Measurements from ENCODE around the gene ARF3. TPM values are rescaled to one million over a fixed set of nuclear protein-coding genes. Genes with fewer than 3 reads are reported as not detected.
A peak's percentile ranks its signal among the peaks of the same experiment; 100 is the strongest.

The ARF3 gene
- total RNA-seq, 1 donor from 2014 or later = 24.6 TPM

DNA sequence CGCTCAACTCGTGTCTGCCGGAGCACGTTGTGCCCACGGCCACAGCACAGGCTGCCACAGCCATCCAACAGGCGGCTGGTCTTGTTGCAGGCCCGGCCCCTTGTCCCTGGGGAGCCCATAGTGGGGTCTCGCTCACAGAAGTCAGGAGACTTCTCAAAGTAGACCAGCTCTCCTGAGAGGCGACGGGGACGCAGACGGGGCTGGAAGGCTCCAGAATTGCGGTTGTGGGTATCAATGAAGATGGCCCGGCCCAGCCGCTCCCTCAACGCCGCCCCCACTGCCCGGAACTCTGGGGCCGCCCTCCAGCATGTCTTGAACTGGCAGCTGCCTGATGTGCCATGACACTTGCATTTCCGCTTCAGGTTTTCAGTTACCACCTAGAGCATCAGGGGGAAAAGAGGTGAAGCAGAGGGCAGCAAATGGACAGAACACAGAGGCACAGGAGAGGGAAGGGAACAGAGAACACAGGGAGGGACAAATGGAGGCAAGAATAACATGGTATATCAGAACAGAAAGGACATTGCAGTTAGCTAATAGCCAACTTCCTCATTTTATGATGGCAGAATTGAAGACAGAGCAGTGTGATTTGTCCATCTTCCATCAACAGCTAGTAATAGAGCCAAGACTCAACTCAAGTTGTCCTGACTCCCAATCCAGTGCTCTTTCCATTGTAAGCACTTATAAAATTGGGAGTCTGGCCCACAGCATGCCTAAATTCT, 9.0 kb upstream of the ARF3 start:
- no peak for DNase-seq

DNA sequence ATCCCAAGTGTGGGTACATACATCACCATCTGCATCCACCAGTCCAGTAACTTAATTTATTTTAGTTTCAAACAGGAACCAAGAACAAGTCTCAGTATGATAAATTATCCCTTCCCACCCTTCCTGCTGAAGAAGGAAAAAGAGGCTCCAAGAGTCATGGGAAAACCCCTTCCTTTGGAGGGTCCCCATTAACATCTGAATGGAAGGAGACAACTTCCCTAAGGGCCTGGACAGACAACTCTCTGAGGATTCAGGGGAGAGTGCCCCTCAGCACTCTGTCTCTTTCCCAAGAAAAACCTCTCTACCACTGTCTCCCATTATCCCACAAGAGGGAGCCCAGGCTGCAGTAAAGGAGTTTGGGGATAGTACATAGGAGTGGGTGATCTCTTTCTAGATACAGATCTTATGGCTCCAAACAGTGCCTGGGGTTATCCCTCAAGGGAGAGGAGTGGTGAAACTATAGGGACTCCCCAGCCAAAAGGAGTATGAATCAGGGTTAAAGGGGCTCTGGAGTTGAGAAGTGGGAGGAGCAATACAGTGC, 8.1 kb upstream of the ARF3 start:
- DNase-seq = no peak

GRCh38 chr12:48961801-48962200, 4.5 kb upstream of the ARF3 start:
- DNase-seq = no peak

DNA sequence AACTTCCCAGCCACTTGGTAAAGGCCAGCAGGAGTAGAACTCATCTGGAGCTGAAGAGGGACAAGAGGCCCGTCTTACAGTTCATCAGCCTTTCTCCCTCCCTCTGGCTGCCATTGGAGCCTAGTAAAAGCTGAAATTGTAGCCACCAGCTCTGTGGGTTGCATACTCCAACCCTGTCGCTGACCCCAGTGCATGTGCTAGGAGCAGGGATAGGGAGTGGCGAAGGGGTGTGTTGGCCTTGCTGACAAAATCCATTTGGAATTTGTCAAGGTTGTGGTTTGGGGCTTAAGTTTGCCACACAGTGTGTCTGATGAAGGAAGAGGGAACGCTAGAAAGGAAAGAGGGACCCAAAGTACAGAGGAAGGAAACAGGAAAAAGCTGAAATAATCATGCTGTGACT, 4.0 kb upstream of the ARF3 start:
- DNase-seq = no peak

DNA sequence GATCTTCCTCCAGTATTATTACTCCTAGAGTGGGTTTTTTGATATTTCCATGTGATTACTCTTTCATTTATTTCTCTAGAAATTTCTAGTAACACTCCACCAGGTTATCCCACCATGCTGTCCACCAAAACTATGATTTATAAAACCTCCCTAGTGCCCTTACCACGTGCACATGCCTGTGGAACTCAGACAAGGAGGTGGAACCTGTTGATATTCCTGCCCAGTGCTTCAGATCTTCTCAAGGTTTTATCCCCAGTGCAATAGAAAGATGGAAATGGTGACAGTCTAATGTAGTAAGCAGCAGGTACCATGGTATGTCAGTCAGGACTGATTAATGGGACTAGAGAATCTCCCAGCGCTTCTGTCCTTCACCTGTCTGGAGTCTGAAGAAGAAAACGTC, 3.5 kb upstream of the ARF3 start:
- DNase-seq = no peak

DNA sequence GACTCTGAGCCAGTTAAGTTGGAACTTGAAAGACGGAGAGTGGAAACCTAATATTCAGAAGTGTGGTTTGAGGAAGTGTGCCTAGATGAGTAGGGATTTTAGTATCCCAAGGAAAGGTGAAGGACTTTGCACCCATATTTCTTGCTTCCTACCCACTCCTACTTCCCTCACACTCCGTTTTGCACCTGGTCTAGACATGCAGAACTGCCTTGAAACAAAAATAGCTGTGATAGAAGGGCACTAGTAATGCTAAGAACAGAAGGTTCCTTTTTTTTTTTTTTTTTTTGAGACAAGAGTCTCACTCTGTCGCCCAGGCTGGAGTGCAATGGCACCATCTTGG, 732 bp upstream of the ARF3 start:
- DNase-seq = no peak

GRCh38 chr12:48956279-48957140, 777 bp downstream of the ARF3 start:
- peak; percentile 96 for DNase-seq

- DNase-seq = no peak
These were observed 2.3 kb downstream of the ARF3 start for GRCh38 chr12:48954841-48955501.

GRCh38 chr12:48954061-48954460, 3.2 kb downstream of the ARF3 start:
- DNase-seq = no peak

DNA sequence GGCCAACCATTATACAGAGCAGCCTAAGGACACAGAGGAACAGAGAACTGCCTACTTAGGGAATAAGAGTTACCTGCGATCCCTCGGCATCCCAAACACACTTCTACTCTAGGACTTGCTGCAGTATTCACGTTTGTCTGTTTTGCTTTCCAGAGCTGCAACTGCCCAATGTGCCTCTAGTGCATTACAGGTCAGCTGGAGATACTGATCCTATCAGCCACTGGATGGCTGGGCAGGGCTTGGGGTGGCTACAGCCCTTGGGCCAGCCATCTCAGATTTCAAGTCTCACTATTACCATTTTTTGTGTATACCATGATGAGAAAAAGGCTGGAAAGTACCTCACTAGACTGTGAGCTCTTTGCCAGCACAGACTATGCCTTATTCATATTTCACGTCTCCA, 4.6 kb downstream of the ARF3 start:
- DNase-seq = no peak

DNA sequence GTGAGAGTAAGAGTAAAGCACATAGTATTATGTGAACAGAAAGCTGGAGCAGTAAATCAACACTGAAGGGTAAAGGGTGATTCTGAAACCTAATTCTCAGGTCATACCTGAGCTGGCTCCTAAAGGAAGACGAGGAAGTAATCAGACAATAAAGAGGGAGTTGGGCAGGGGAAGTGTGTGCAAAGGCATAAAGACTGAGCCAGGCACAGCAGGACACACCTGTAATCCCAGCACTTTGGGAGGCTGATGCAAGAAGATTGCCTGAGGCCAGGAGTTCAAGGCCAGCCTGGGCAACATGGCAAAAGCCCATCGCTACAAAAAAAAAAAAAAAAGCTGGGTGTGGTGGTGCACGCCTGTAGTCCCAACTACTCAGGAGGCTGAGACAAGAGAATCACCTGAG, 9.6 kb downstream of the ARF3 start:
- DNase-seq = no peak

DNA sequence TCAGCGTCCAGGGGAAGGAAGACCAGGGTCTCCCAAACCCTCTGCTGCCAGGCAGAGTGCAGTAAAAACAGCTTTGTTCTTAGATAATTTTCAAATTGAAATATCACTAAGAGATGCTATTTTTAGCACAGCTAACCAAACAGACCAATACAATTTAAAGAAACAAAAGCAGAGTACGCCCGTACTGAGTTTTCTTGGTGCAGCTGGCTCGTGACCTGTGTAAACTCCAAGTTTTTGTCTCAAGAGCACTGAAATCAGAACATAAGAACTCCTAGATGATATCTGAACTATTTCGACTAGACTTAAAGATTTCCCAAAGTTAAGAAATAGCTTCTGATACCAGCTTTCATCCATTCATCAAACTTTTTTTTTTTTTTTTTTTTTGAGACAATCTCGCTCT, 10.3 kb downstream of the ARF3 start:
- no peak for DNase-seq

DNA sequence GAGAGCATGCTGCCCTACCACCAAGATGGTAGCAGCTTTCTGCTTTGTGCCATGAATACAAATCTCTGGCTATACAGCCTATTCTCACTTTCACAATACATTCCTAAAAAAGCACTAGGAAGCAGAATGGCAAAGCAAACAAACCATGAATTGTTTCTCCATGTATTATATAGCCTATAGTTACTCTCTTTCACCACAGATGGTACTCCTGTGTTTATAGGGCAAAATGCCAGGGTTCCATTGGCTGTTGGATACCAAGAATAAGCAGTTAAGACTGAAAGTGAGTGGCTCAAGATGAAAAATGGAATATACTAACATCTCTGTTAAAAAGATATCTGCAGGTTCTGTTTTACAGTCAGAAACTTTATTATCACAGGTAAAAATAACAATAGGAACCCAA, 11.1 kb downstream of the ARF3 start:
- no peak for DNase-seq

DNA sequence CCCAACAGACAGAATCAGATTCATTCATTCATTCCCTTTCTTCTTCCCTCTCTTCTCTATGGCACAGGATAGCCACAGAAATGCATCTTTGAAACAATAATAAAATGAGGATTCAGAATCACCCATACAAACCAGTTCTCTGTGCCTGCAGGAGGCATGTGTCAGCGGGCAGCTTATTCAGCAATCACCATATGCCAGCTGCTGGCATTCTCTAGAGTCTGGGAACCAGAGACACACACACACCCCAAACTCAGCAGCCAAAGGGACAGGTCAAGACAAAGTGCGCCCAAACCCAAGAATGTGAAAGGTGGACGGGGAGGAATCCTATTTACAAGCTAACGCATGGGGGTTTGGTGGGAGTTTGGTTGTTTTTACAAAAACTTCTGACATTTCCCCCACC, 14.1 kb downstream of the ARF3 start:
- DNase-seq = no peak

GRCh38 chr12:48940181-48940580, 17.1 kb downstream of the ARF3 start:
- no peak for DNase-seq

DNA sequence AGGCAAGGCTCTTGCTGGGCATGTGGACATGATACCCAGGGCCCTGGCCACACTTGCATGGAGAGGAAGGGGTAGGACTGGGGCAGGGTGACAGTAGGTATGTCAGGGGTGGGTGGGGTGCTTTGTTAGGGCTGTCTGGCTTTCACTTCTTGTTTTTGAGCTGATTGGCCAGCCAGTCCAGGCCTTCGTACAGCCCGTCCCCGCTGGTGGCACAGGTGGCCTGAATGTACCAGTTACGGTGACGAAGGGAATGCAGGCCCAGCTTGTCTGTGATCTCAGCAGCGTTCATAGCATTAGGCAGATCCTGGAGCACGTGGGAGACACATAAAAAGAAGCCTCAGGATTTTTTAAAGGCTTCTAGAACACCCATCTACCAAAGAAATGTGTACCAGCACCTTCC, 18.5 kb downstream of the ARF3 start:
- DNase-seq = no peak

DNA sequence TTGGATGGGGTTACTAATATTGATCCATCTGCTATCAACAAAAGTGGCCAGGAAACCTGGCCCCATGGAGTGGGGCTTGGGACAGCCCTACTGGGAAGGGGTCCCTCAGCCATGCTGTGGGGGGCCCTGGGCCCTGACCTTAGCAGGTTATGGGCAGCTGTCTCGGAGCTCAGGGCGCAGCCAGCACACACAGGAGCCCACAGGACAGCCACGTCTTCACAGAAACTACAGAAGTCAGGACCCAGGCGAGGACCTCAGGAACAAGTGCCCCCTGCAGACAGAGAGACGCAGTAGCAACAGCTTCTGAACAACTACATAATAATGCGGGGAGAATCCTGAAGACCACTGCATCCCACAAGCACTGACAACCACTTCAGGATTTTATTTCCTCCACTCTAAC, 20.1 kb downstream of the ARF3 start:
- no peak for DNase-seq

- peak; percentile 64 for DNase-seq
These were observed 20.8 kb downstream of the ARF3 start for GRCh38 chr12:48936379-48936979.

GRCh38 chr12:48934312-48934706, 23.0 kb downstream of the ARF3 start:
- no peak for DNase-seq

DNA sequence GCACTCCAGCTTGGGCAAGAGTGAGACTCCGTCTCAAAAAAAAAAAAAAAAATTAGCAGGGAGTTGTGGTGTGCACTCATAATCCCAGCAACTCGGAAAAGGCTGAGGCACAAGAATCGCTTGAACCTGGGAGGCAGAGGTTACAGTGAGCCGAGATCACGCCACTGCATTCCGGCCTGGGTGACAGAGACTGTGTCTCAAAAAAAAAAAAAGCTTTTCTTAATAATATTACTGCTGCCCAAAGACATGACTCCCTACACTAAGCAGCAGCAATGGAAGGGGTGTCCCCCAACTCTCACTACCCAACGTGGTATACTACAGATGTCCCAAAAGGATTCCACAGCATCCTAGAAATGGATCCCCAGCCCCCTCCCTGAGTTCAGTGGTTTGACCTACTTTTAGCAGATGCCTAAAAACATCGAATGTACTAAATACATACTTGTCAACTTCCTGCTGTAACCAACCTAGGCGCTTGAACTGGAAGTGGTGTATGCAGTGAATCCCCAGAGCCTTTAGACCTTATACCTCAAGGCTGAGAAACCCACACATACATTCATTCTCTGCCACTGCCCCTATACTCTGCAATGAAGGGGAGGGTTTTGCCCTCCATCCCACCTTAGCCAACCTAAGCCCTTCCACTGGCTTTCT, 23.5 kb downstream of the ARF3 start:
- DNase-seq = no peak

DNA sequence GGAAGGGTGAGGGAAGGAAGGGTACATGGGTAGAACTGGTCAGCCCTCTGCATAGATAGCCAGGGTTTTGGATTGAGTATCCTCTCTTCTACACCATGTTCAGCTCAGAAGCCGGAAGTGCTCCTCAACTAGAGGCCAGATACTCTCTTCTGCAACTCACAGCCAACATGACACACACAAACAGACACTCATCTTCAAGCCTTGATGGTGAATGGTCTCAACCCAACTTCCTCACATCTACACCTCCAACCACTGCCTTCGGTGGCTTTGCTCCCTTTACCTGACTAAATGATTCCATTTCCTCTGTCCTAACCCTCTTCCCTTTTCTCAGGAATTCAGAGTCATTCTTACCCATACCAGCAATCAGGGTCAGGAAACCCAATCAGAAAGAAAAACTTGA, 24.4 kb downstream of the ARF3 start:
- no peak for DNase-seq

DNA sequence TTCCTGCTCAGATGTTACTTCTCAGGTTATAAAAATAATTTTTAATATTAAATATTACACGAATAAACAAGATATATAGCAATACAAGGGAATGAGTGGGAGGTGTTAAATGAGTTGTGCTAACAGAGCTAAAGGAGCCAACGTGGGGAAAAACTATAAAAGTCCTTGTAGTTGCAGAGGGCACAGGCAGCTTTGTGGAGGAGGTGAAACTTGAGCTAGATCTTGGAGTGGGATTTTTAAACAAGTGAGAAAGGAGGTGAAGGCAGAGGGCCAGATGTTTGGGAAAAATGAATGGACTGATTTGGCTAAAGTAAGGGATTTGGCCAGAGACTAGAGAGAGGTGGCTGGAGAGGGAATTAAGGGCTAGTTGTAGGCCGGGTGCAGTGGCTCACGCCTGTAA, 26.8 kb downstream of the ARF3 start:
- DNase-seq = no peak

Measured in skin of body (tissue), 2 donors.